HepG2 (cell line): ENCODE measurements around the gene CDC42EP1. TPM values are rescaled to one million over a fixed set of nuclear protein-coding genes. Genes with fewer than 3 reads are reported as not detected.

Experiments used
- BORCS8-MEF2B ChIP-seq: sonication (generic); formaldehyde crosslinking; IDR thresholded peaks from 2 replicates; pipeline ENCODE4 v1.8.0; 2022; ENCODE audit warnings: mild to moderate bottlenecking, missing genetic modification reagents
- CEBPZ ChIP-seq: IDR thresholded peaks from 2 replicates; pipeline ENCODE4 v1.6.1; 2012; ENCODE audit warnings: low read length, improper control_type of control experiment
- CREB1 ChIP-seq, 2 experiments: fragments of 450-650 bp in 1 of 2; IDR thresholded peaks; 2 replicates each; pipeline ENCODE4 v1.6.1; 2016 to 2017; ENCODE audit warnings: control low read depth in 1 of 2, mild to moderate bottlenecking in 1 of 2, missing compliant biosample characterization in 1 of 2, missing genetic modification characterization in 1 of 2
- FOSL1 ChIP-seq: sonication (generic); formaldehyde crosslinking; IDR thresholded peaks from 2 replicates; pipeline ENCODE4 v1.9.0; 2021; ENCODE audit warnings: missing genetic modification reagents, borderline replicate concordance
- HNF4A ChIP-seq: sonication (generic); formaldehyde crosslinking; IDR thresholded peaks from 2 replicates; pipeline ENCODE4 v1.4.0; 2020; ENCODE audit warnings: missing genetic modification reagents
- IRF1 ChIP-seq: sonication (generic); formaldehyde crosslinking; IDR thresholded peaks from 2 replicates; pipeline ENCODE4 v1.4.0; 2020; ENCODE audit warnings: low read depth, mild to moderate bottlenecking, missing genetic modification reagents
- JDP2 ChIP-seq: sonication (generic); formaldehyde crosslinking; IDR thresholded peaks from 2 replicates; pipeline ENCODE4 v1.8.1; 2022; ENCODE audit warnings: missing genetic modification reagents, borderline replicate concordance
- REXO4 ChIP-seq: sonication (generic); formaldehyde crosslinking; IDR thresholded peaks from 2 replicates; pipeline ENCODE4 v1.8.0; 2022; ENCODE audit warnings: missing genetic modification reagents, mild to moderate bottlenecking, borderline replicate concordance
- SKI ChIP-seq: fragments of 450-650 bp; IDR thresholded peaks from one replicate; pipeline ENCODE4 v1.6.1; 2018; ENCODE audit warnings: mild to moderate bottlenecking; ENCODE audit not compliant: partially characterized antibody
- SMAD3 ChIP-seq: sonication (generic); formaldehyde crosslinking; IDR thresholded peaks from 2 replicates; pipeline ENCODE4 v1.4.0; 2020; ENCODE audit warnings: missing genetic modification reagents
- SNRNP70 ChIP-seq: fragments of 200-400 bp; formaldehyde crosslinking; IDR thresholded peaks from 2 replicates; pipeline ENCODE4 v1.6.1; 2017; ENCODE audit warnings: mild to moderate bottlenecking, low read depth, low read length, moderate library complexity
- SSRP1 ChIP-seq: IDR thresholded peaks from 2 replicates; pipeline ENCODE4 v1.6.1; 2016; ENCODE audit warnings: control low read depth
- TBL1XR1 ChIP-seq: fragments of 150-350 bp; IDR thresholded peaks from 2 replicates; pipeline ENCODE4 v1.6.1; 2014; ENCODE audit warnings: borderline replicate concordance, low read length; ENCODE audit not compliant: partially characterized antibody
- ZBTB4 ChIP-seq: sonication (generic); formaldehyde crosslinking; IDR thresholded peaks from 2 replicates; pipeline ENCODE4 v1.4.0; 2020; ENCODE audit warnings: missing genetic modification reagents, mild to moderate bottlenecking, borderline replicate concordance
- ZNF207 ChIP-seq: fragments of 450-650 bp; IDR thresholded peaks from 2 replicates; pipeline ENCODE4 v1.6.1; 2016; ENCODE audit warnings: antibody characterized with exemption, borderline replicate concordance
- ZNF260 ChIP-seq: sonication (generic); formaldehyde crosslinking; IDR thresholded peaks from 2 replicates; pipeline ENCODE4 v1.4.0; 2020; ENCODE audit warnings: missing genetic modification reagents, low read depth, mild to moderate bottlenecking, borderline replicate concordance
- ZNF460 ChIP-seq: sonication (generic); formaldehyde crosslinking; IDR thresholded peaks from 2 replicates; pipeline ENCODE4 v1.5.1; 2020; ENCODE audit warnings: missing genetic modification reagents, mild to moderate bottlenecking, borderline replicate concordance
- polyA plus RNA-seq, 8 experiments: library from polyadenylated mRNA; depleted of rRNA in 3 of 8; stranded (reverse) in 7 of 8; unstranded in 1 of 8; fragments of >200 nt; fragmentation: Illumina TruSeq in 4 of 8; extraction: Trizol in 4 of 8; gene quantifications; 2 replicates each; pipeline versions ENCODE4 v1.2.1 to v1.2.3, GENCODE V29; 2011 to 2016; ENCODE audit warnings: low read depth in 4 of 8, missing spikeins in 1 of 8, mixed read lengths in 1 of 8; ENCODE audit not compliant: insufficient read depth in 1 of 8
- total RNA-seq, 5 experiments: library from RNA; depleted of rRNA; stranded (reverse); fragments of >200 nt; fragmentation: Illumina TruSeq; extraction: Trizol; gene quantifications; 2 replicates each; pipeline ENCODE4 v1.2.3, GENCODE V29; 2016; ENCODE audit warnings: low read depth in 1 of 5
- TF ChIP-seq, protein P1 (sequence below): sonication (generic); formaldehyde crosslinking; IDR thresholded peaks from 2 replicates; pipeline ENCODE4 v1.4.0; 2020; ENCODE audit warnings: missing genetic modification reagents, borderline replicate concordance

The CDC42EP1 gene
- total and polyA plus RNA-seq, 2 of the 13 experiments (the other 11 are each of a cell fraction or from before 2014, with no cell fraction given) = 17.1 to 29.5 TPM

- TF ChIP-seq ZBTB4 (CRISPR knock-in tag) (peak; percentile 95), FOSL1 (no peak), CREB1 (IDR thresholded peaks at IDR 0.05) (no peak), CREB1 (CRISPR knock-in tag; IDR thresholded peaks at IDR 0.05) (peak; percentile 86), SKI (peak; percentile 96), REXO4 (CRISPR knock-in tag) (no peak), ZNF260 (no peak), SNRNP70 (no peak), ZNF460 (CRISPR knock-in tag) (peak; percentile 72; the same call in 1 of the 2 replicates), BORCS8-MEF2B (peak; percentile 88), IRF1 (CRISPR knock-in tag) (no peak), SSRP1 (peak; percentile 33), HNF4A (CRISPR knock-in tag) (peak; percentile 98), CEBPZ (no peak), SMAD3 (CRISPR knock-in tag) (peak; percentile 93), ZNF207 (no peak), JDP2 (CRISPR knock-in tag) (no peak; the same call in 1 of the 2 replicates), TBL1XR1 (peak; percentile 89)
- TF ChIP-seq, protein P1, sequence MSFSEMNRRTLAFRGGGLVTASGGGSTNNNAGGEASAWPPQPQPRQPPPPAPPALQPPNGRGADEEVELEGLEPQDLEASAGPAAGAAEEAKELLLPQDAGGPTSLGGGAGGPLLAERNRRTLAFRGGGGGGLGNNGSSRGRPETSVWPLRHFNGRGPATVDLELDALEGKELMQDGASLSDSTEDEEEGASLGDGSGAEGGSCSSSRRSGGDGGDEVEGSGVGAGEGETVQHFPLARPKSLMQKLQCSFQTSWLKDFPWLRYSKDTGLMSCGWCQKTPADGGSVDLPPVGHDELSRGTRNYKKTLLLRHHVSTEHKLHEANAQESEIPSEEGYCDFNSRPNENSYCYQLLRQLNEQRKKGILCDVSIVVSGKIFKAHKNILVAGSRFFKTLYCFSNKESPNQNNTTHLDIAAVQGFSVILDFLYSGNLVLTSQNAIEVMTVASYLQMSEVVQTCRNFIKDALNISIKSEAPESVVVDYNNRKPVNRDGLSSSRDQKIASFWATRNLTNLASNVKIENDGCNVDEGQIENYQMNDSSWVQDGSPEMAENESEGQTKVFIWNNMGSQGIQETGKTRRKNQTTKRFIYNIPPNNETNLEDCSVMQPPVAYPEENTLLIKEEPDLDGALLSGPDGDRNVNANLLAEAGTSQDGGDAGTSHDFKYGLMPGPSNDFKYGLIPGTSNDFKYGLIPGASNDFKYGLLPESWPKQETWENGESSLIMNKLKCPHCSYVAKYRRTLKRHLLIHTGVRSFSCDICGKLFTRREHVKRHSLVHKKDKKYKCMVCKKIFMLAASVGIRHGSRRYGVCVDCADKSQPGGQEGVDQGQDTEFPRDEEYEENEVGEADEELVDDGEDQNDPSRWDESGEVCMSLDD = peak; percentile 63; the same call in 1 of the 2 replicates
Measured at GRCh38 chr22:37545703-37546436, 14.4 kb upstream of the CDC42EP1 start (continued).
